K562 (cell line): ENCODE data around the gene PTPN9. TPM values are rescaled to one million over a fixed set of nuclear protein-coding genes. Genes with fewer than 3 reads are reported as not detected.

Experiments
- CBFA2T2 ChIP-seq: fragments of 450-650 bp; conservative IDR thresholded peaks from 2 replicates; pipeline ENCODE4 v1.6.1; 2017; ENCODE audit warnings: mild to moderate bottlenecking
- CBX2 ChIP-seq: fragments of 200-600 bp; sonication (generic); IDR thresholded peaks from one replicate; pipeline ENCODE4 v1.6.1; 2012; ENCODE audit warnings: mild to moderate bottlenecking, low read length, inconsistent platforms; ENCODE audit not compliant: insufficient read depth, poor library complexity, severe bottlenecking
- EP400 ChIP-seq: fragments of 450-650 bp; IDR thresholded peaks from 2 replicates; pipeline ENCODE4 v1.6.1; 2017; ENCODE audit warnings: antibody characterized with exemption, mild to moderate bottlenecking, moderate library complexity
- FOSL1 ChIP-seq: fragments of 200-800 bp; sonication (Bioruptor generic); conservative IDR thresholded peaks from 2 replicates; pipeline ENCODE4 v1.6.1; 2016; ENCODE audit warnings: missing genetic modification characterization, missing compliant biosample characterization
- HCFC1 ChIP-seq: IDR thresholded peaks from 2 replicates; pipeline ENCODE4 v1.6.1; 2012; ENCODE audit warnings: low read depth, low read length, improper control_type of control experiment
- HDAC3 ChIP-seq: fragments of 450-650 bp; IDR thresholded peaks from 2 replicates; pipeline ENCODE4 v1.6.1; 2018; ENCODE audit warnings: borderline replicate concordance, mild to moderate bottlenecking, moderate library complexity; ENCODE audit not compliant: partially characterized antibody
- KHSRP ChIP-seq: fragments of 450-650 bp; IDR thresholded peaks from 2 replicates; pipeline ENCODE4 v1.6.1; 2017
- MYC ChIP-seq, 2 experiments: fragments of 250-450 bp in 1 of 2; sonication (Bioruptor Pico) in 1 of 2; IDR thresholded peaks; 2 replicates each; pipeline versions ENCODE4 v1.5.1 to v1.6.1; 2012 to 2021; ENCODE audit warnings: low read depth in 2 of 2, borderline replicate concordance in 1 of 2, improper control_type of control experiment in 1 of 2, low read length in 1 of 2, mild to moderate bottlenecking in 1 of 2, moderate library complexity in 1 of 2
- POLR3G ChIP-seq: IDR thresholded peaks from 2 replicates; pipeline ENCODE4 v1.6.1; 2011; ENCODE audit not compliant: insufficient read length, insufficient replicate concordance; ENCODE audit errors: extremely low read depth
- RBM15 ChIP-seq: fragments of 200-400 bp; formaldehyde crosslinking; IDR thresholded peaks from 2 replicates; pipeline ENCODE4 v1.6.1; 2018; ENCODE audit warnings: mild to moderate bottlenecking, low read length, moderate library complexity; ENCODE audit not compliant: insufficient read depth
- SETDB1 ChIP-seq: IDR thresholded peaks from one replicate; pipeline ENCODE4 v1.6.1; 2012; ENCODE audit warnings: low read length, control low read depth, inconsistent platforms
- TARDBP ChIP-seq: fragments of 450-650 bp; IDR thresholded peaks from 2 replicates; pipeline ENCODE4 v1.6.1; 2016
- ZNF121 ChIP-seq: sonication (generic); formaldehyde crosslinking; conservative IDR thresholded peaks from 2 replicates; pipeline ENCODE4 v1.8.0; 2022; ENCODE audit warnings: missing genetic modification reagents
- ZNF232 ChIP-seq: sonication (generic); formaldehyde crosslinking; IDR thresholded peaks from 2 replicates; pipeline ENCODE4 v1.8.0; 2022; ENCODE audit warnings: mild to moderate bottlenecking, missing genetic modification reagents
- polyA plus RNA-seq, 8 experiments: library from polyadenylated mRNA; depleted of rRNA in 4 of 8; stranded (reverse) in 5 of 8; unstranded in 3 of 8; fragments of >200 nt; fragmentation: Nextera tagmentation in 2 of 8; fragmentation: Illumina TruSeq in 1 of 8; extraction: Ambion mirVana in 2 of 8; extraction: Trizol in 1 of 8; gene quantifications; 2 replicates each; pipeline versions ENCODE4 v1.2.1 to v1.2.3, GENCODE V29; 2011 to 2014; ENCODE audit warnings: inconsistent platforms in 1 of 8, missing spikeins in 1 of 8
- total RNA-seq, 7 experiments: library from RNA; depleted of rRNA in 6 of 7; stranded (reverse); fragments of >200 nt in 6 of 7; fragmentation: Illumina TruSeq in 2 of 7; extraction: Trizol in 2 of 7; gene quantifications; 2 replicates each; pipeline versions ENCODE4 v1.2.1 to v1.2.3, GENCODE V29; 2011 to 2021; ENCODE audit warnings: low replicate concordance in 1 of 7
- TF ChIP-seq, protein P1 (sequence below), 2 experiments: fragments of 450-650 bp in 1 of 2; sonication (generic) in 1 of 2; formaldehyde crosslinking in 1 of 2; IDR thresholded peaks; 2 replicates each; pipeline versions ENCODE4 v1.7.1 to v1.9.0; 2016 to 2022; ENCODE audit warnings: inconsistent platforms in 1 of 2, mild to moderate bottlenecking in 1 of 2, missing genetic modification reagents in 1 of 2
- TF ChIP-seq, protein P2 (sequence below), 3 experiments: IDR thresholded peaks in 2 of 3; conservative IDR thresholded peaks in 1 of 3; 2 replicates each; pipeline ENCODE4 v1.5.1; 2011 to 2012; ENCODE audit warnings: low read length in 3 of 3, mild to moderate bottlenecking in 3 of 3, control low read depth in 2 of 3, improper control_type of control experiment in 1 of 3, inconsistent platforms in 1 of 3, low read depth in 1 of 3, mixed read lengths in 1 of 3, moderate library complexity in 1 of 3; ENCODE audit not compliant: insufficient read depth in 2 of 3

Gene PTPN9
- total and polyA plus RNA-seq, 9 of the 15 experiments (the other 6 are each of a cell fraction or from before 2014, with no cell fraction given): 5.0 to 24.0 (median 14.2) TPM

DNA sequence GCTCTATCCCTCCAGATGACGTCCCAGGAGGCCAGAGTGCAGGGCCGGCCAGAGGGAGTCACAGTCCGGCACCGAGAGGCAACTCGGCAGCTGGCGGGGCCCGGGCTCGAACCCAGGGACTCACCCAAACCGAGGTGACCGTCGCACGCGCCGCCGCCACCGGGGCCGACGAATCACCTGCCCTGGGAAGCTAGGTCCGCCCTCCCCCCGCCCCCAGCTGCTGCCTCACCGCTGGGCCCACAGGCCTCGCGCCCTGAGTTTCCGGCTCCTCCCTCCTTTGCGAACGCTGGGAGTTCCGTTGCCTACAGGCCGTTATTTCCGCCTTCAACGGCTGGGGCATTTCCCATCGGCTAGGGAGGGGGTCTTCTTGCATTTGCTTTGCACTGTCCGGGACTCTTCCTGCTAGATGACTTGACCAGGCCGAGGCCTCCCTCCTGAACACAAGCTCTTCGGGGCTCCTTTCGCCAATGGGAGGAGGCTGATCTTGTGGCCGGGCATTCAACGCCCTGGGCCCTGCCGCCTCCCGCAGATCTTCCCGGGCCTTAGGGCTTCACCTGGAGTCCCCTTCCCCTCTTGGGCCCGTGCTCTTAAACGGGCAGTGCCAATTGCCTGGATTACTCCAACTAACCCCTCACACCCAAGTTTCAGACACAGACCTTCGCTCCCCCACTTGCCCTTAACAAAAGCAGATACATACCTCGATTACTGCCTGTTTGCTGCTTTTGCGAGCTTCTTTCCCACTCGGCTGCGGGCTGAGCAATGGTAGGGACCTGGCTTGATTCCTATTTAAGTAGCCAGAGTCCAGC lies 46.6 kb upstream of the PTPN9 start, which contains the start of gene SNUPN (continued):
- TF ChIP-seq, protein P1, sequence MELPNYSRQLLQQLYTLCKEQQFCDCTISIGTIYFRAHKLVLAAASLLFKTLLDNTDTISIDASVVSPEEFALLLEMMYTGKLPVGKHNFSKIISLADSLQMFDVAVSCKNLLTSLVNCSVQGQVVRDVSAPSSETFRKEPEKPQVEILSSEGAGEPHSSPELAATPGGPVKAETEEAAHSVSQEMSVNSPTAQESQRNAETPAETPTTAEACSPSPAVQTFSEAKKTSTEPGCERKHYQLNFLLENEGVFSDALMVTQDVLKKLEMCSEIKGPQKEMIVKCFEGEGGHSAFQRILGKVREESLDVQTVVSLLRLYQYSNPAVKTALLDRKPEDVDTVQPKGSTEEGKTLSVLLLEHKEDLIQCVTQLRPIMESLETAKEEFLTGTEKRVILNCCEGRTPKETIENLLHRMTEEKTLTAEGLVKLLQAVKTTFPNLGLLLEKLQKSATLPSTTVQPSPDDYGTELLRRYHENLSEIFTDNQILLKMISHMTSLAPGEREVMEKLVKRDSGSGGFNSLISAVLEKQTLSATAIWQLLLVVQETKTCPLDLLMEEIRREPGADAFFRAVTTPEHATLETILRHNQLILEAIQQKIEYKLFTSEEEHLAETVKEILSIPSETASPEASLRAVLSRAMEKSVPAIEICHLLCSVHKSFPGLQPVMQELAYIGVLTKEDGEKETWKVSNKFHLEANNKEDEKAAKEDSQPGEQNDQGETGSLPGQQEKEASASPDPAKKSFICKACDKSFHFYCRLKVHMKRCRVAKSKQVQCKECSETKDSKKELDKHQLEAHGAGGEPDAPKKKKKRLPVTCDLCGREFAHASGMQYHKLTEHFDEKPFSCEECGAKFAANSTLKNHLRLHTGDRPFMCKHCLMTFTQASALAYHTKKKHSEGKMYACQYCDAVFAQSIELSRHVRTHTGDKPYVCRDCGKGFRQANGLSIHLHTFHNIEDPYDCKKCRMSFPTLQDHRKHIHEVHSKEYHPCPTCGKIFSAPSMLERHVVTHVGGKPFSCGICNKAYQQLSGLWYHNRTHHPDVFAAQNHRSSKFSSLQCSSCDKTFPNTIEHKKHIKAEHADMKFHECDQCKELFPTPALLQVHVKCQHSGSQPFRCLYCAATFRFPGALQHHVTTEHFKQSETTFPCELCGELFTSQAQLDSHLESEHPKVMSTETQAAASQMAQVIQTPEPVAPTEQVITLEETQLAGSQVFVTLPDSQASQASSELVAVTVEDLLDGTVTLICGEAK (IDR thresholded peaks at IDR 0.05): peak; percentile 86
- TF ChIP-seq, protein P1 (CRISPR knock-in tag; IDR thresholded peaks at IDR 0.05): no peak
- TF ChIP-seq SETDB1 (no peak), HCFC1 (peak; percentile 66), HDAC3 (no peak), KHSRP (no peak), ZNF232 (CRISPR knock-in tag) (0 out of 2 replicates have a peak, but pooled peaks have one; percentile 27), POLR3G (no peak), FOSL1 (tag) (no peak; the same call in 1 of the 2 replicates), TARDBP (0 out of 2 replicates have a peak, but pooled peaks have one; percentile 47), RBM15 (no peak), CBX2 (no peak), EP400 (peak; percentile 86), MYC (IDR thresholded peaks at IDR 0.05; ENCODE audit: low read depth, low read length) (peak; percentile 84), MYC (CRISPR knock-in tag; IDR thresholded peaks at IDR 0.05; ENCODE audit: borderline replicate concordance, low read depth) (peak; percentile 17; the same call in 1 of the 2 replicates), ZNF121 (CRISPR knock-in tag) (no peak), CBFA2T2 (no peak)
- TF ChIP-seq, protein P2, sequence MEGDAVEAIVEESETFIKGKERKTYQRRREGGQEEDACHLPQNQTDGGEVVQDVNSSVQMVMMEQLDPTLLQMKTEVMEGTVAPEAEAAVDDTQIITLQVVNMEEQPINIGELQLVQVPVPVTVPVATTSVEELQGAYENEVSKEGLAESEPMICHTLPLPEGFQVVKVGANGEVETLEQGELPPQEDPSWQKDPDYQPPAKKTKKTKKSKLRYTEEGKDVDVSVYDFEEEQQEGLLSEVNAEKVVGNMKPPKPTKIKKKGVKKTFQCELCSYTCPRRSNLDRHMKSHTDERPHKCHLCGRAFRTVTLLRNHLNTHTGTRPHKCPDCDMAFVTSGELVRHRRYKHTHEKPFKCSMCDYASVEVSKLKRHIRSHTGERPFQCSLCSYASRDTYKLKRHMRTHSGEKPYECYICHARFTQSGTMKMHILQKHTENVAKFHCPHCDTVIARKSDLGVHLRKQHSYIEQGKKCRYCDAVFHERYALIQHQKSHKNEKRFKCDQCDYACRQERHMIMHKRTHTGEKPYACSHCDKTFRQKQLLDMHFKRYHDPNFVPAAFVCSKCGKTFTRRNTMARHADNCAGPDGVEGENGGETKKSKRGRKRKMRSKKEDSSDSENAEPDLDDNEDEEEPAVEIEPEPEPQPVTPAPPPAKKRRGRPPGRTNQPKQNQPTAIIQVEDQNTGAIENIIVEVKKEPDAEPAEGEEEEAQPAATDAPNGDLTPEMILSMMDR (IDR thresholded peaks at IDR 0.05 in 2 of 3, conservative IDR thresholded peaks at IDR 0.05 in 1 of 3; ENCODE audit: insufficient read depth in 2 of 3, low read depth in 1 of 3, low read length in 3 of 3): no peak
